Superior temporal gyrus (tissue), 1 donor: Measurements from ENCODE around the gene LPO.

Experiments
- DNase-seq: peaks from one replicate; pipeline ENCODE4 v3.0.0-alpha.2; 2016; ENCODE audit errors: extremely low spot score

LPO gene

GRCh38 chr17:58262149-58262548 is 23.8 kb downstream of the LPO start:
- no peak for DNase-seq

GRCh38 chr17:58263773-58264172 is 25.4 kb downstream of the LPO start:
- no peak for DNase-seq

GRCh38 chr17:58264407-58265103 is 26.2 kb downstream of the LPO start:
- DNase-seq, result no peak

- no peak for DNase-seq
These were observed 26.9 kb downstream of the LPO start for GRCh38 chr17:58265271-58265670.

GRCh38 chr17:58265902-58266875 is 27.8 kb downstream of the LPO start:
- no peak for DNase-seq

GRCh38 chr17:58267347-58268324 is 29.3 kb downstream of the LPO start:
- no peak for DNase-seq

- DNase-seq, result no peak
These were observed 29.9 kb downstream of the LPO start for GRCh38 chr17:58268326-58268725.

GRCh38 chr17:58268774-58269556 is 30.6 kb downstream of the LPO start:
- DNase-seq, result no peak

GRCh38 chr17:58269557-58270291 is 31.3 kb downstream of the LPO start:
- no peak for DNase-seq

GRCh38 chr17:58270476-58271215 is 32.3 kb downstream of the LPO start:
- no peak for DNase-seq

GRCh38 chr17:58271216-58271931 is 33.0 kb downstream of the LPO start:
- no peak for DNase-seq

- DNase-seq, result no peak
These were observed 34.2 kb downstream of the LPO start for GRCh38 chr17:58272367-58273280.

- no peak for DNase-seq
These were observed 35.2 kb downstream of the LPO start for GRCh38 chr17:58273453-58274104.

- DNase-seq, result no peak
These were observed 37.0 kb downstream of the LPO start for GRCh38 chr17:58275417-58275816.

- no peak for DNase-seq
These were observed 38.0 kb downstream of the LPO start for GRCh38 chr17:58276423-58276822.

GRCh38 chr17:58277107-58277801 is 38.9 kb downstream of the LPO start:
- DNase-seq, result no peak
